B cell (primary cell): Measurements from ENCODE around the gene ESR2. TPM values are rescaled to one million over a fixed set of nuclear protein-coding genes. Genes with fewer than 3 reads are reported as not detected.
A peak's percentile ranks its signal among the peaks of the same experiment; 100 is the strongest.

ENCODE experiments used
- ATAC-seq: fragments of 200-7000 bp; cut with Tn5 transposase; one replicate; pipeline ENCODE4 v1.10.0; 2021; ENCODE audit warnings: low read depth, mild to moderate bottlenecking, moderate number of reproducible peaks, moderate library complexity
- CTCF ChIA-PET: fragments of 350-600 bp; sonication (Branson Sonifier 250); formaldehyde crosslinking; loops from one replicate; lab custom pipeline; 2021; ENCODE audit warnings: antibody characterized with exemption, inconsistent platforms; lab: Charles Lee
- POLR2A ChIA-PET: fragments of 350-600 bp; sonication (Branson Sonifier 250); formaldehyde crosslinking; loops from one replicate; lab custom pipeline; 2021; ENCODE audit warnings: antibody characterized with exemption; lab: Charles Lee
- DNase-seq: peaks from one replicate; pipeline ENCODE4 v3.0.0; 2013
- H2AFZ ChIP-seq: 2 replicates; pipeline ENCODE4 v1.6.1; 2012; ENCODE audit warnings: mild to moderate bottlenecking, low read depth, low read length; ENCODE audit not compliant: insufficient read depth, poor library complexity, severe bottlenecking
- H3K27ac ChIP-seq, 2 donors: 1 replicate in 1 of 2; 2 replicates in 1 of 2; pipeline ENCODE4 v1.5.1; 2012 to 2013; ENCODE audit warnings: low read length in 2 of 2, mild to moderate bottlenecking in 2 of 2, moderate library complexity in 1 of 2
- H3K27me3 ChIP-seq, 4 experiments: fragments of 200-600 bp in 1 of 4; sonication (generic) in 1 of 4; replicated peaks in 1 of 4; 1 replicate in 2 of 4; 2 replicates in 2 of 4; pipeline versions ENCODE4 v1.6.1 to v1.7.0; 2013 to 2016; ENCODE audit warnings: low read length in 3 of 4, mild to moderate bottlenecking in 2 of 4, mixed read lengths in 1 of 4, moderate library complexity in 1 of 4; ENCODE audit not compliant: insufficient read depth in 4 of 4, control insufficient read depth in 3 of 4; ENCODE audit errors: control extremely low read depth in 1 of 4
- H3K36me3 ChIP-seq, 2 experiments: replicated peaks in 1 of 2; 1 replicate in 1 of 2; 2 replicates in 1 of 2; pipeline versions ENCODE4 v1.6.1 to v1.7.1; 2013; ENCODE audit warnings: low read length in 1 of 2; ENCODE audit not compliant: insufficient read depth in 2 of 2, control insufficient read depth in 1 of 2; ENCODE audit errors: control extremely low read depth in 1 of 2, extremely low read depth in 1 of 2
- H3K4me1 ChIP-seq, 2 donors: fragments of 200-600 bp in 1 of 2; sonication (generic) in 1 of 2; 1 replicate in 1 of 2; 2 replicates in 1 of 2; pipeline versions ENCODE4 v1.5.1 to v1.6.1; 2013 to 2017; ENCODE audit warnings: low read length in 2 of 2; ENCODE audit not compliant: control insufficient read depth in 2 of 2, insufficient read depth in 2 of 2
- H3K4me2 ChIP-seq: replicated peaks from 2 replicates; pipeline ENCODE3; 2012; ENCODE audit warnings: mild to moderate bottlenecking, low read depth, low read length; ENCODE audit not compliant: poor library complexity, severe bottlenecking
- H3K4me3 ChIP-seq, 5 experiments: fragments of 200-600 bp in 1 of 5; sonication (generic) in 1 of 5; 1 replicate in 3 of 5; 2 replicates in 2 of 5; pipeline versions ENCODE4 v1.5.1 to v1.7.0; 2011 to 2016; ENCODE audit warnings: low read length in 4 of 5, mild to moderate bottlenecking in 4 of 5, low read depth in 2 of 5, control low read depth in 1 of 5, moderate library complexity in 1 of 5; ENCODE audit not compliant: insufficient read depth in 1 of 5; ENCODE audit errors: control extremely low read depth in 1 of 5, extremely low read depth in 1 of 5
- H3K79me2 ChIP-seq: fragments of 200-600 bp; sonication (generic); one replicate; pipeline ENCODE4 v1.6.0; 2016; ENCODE audit warnings: low read length; ENCODE audit not compliant: control insufficient read depth, insufficient read depth
- H3K9ac ChIP-seq: fragments of 200-600 bp; sonication (generic); 2 replicates; pipeline ENCODE4 v1.6.1; 2017; ENCODE audit warnings: mild to moderate bottlenecking, low read length, moderate library complexity
- H3K9me3 ChIP-seq, 3 donors: one replicate each; pipeline versions ENCODE4 v1.6.1 to v1.7.1; 2013; ENCODE audit warnings: low read length in 2 of 3; ENCODE audit not compliant: control insufficient read depth in 2 of 3, insufficient read depth in 1 of 3; ENCODE audit errors: control extremely low read depth in 1 of 3
- H4K20me1 ChIP-seq: 2 replicates; pipeline ENCODE4 v1.6.0; 2012; ENCODE audit warnings: mild to moderate bottlenecking, low read length; ENCODE audit not compliant: insufficient read depth, control insufficient read depth, poor library complexity, severe bottlenecking
- H3K27ac Mint-ChIP-seq: one replicate; pipeline ENCODE4 v1.8.0; 2021; ENCODE audit warnings: mixed read lengths
- H3K27me3 Mint-ChIP-seq: one replicate; pipeline ENCODE4 v1.8.0; 2021; ENCODE audit warnings: mixed read lengths
- H3K4me1 Mint-ChIP-seq: one replicate; pipeline ENCODE4 v1.8.0; 2021; ENCODE audit warnings: mixed read lengths
- H3K4me3 Mint-ChIP-seq: one replicate; pipeline ENCODE4 v1.8.0; 2021; ENCODE audit warnings: mixed read lengths
- H3K9me3 Mint-ChIP-seq: one replicate; pipeline ENCODE4 v1.8.0; 2022; ENCODE audit warnings: mixed read lengths; ENCODE audit not compliant: insufficient read depth
- CTCF ChIP-seq: fragments of 200-600 bp; IDR thresholded peaks from one replicate; pipeline ENCODE4 v1.8.0; 2022; ENCODE audit warnings: antibody characterized with exemption, mild to moderate bottlenecking
- EZH2 ChIP-seq: IDR thresholded peaks from 2 replicates; pipeline ENCODE4 v1.6.1; 2012; ENCODE audit warnings: borderline replicate concordance, low read depth, mild to moderate bottlenecking, moderate library complexity, low read length; ENCODE audit not compliant: insufficient read depth, poor library complexity, severe bottlenecking
- WGBS: methylation state at CpG from one replicate; pipeline ENCODE4 v1.1.5; 2013; ENCODE audit warnings: missing lambda C conversion rate; ENCODE audit not compliant: insufficient coverage; 5-methylcytosine and 5-hydroxymethylcytosine counted together
- intact Hi-C: fragments of 100-400 bp; cut with micrococcal nuclease; formaldehyde crosslinking; loops from one replicate; pipeline ENCODE4 v1.10.0; 2022
- polyA plus RNA-seq: library from polyadenylated mRNA; depleted of rRNA; stranded (reverse); fragments of >200 nt; gene quantifications from 2 replicates; pipeline ENCODE4 v1.2.3, GENCODE V29; 2012
- total RNA-seq, 2 donors: library from RNA; stranded (reverse); fragments of 120-200 nt in 1 of 2; gene quantifications; 1 replicate in 1 of 2; 2 replicates in 1 of 2; pipeline versions ENCODE4 v1.2.3 to v1.2.4, GENCODE V29; 2013 to 2022

The ESR2 gene
- total and polyA plus RNA-seq, 2 donors (not counting 1 experiment from before 2014, with no cell fraction given), result 5.4 to 87.8 TPM

- ChIA-PET CTCF (interaction anchor here (1.1 to 3.2 kb wide), 6 partner anchors 10 to 98 kb away, joined by 3 to 13 read pairs (median 8); partner anchors contain the start of gene ESR2), POLR2A (interaction anchor here (1.2 to 2.5 kb wide), 3 partner anchors 13 to 40 kb away, joined by 3 to 21 read pairs (median 7); no protein-coding TSS in a partner anchor)
- intact Hi-C loops, result loop anchor here (2.0 kb wide), 1 partner anchor 21 kb away; no protein-coding TSS in a partner anchor
Observed at GRCh38 chr14:64196056-64196455, 98.1 kb downstream of the ESR2 start.

More at GRCh38 chr14:64196056-64196455, 98.1 kb downstream of the ESR2 start:
- Mint-ChIP-seq H3K4me3 (peak overlapping the region; percentile 62), H3K4me1 (peaks cover 60% of the 10 kb centered on the region), H3K27ac (peak overlapping the region; percentile 94), H3K9me3 (no peaks in the 10 kb centered on the region), H3K27me3 (no peaks in the 10 kb centered on the region)
- WGBS, result 88% methylated on average over 4 of the region's 5 CpGs
- Histone ChIP-seq H3K4me2 (peak overlapping the region; percentile 67), H3K4me1 (peaks cover 51 to 53% of the 10 kb centered on the region in 2 donors), H3K4me3 (peak overlapping the region in 1 of 5 experiments; percentile 53), H3K9me3 (no peaks in the 10 kb centered on the region), H4K20me1 (no peaks in the 10 kb centered on the region), H3K27me3 (no peaks in the 10 kb centered on the region), H2AFZ (peak overlapping the region; percentile 46), H3K9ac (peak overlapping the region; percentile 48), H3K36me3 (peaks cover 4 to 8% of the 10 kb centered on the region in 2 experiments), H3K27ac (peak overlapping the region; percentile 94 to 98), H3K79me2 (peaks cover 22% of the 10 kb centered on the region)
- TF ChIP-seq EZH2 (no peak), CTCF (no peak)
- ATAC-seq (no peak), DNase-seq (no peak)
